ENCODE measurements around the gene UNC5CL. TPM values are rescaled to one million over a fixed set of nuclear protein-coding genes. Genes with fewer than 3 reads are reported as not detected.

Gene UNC5CL
- total RNA-seq, 1 donor from 2014 or later = 1.4 TPM

- no peaks in the 10 kb centered on the region for H3K27me3 ChIP-seq
- no peak overlapping the region for H3K27ac ChIP-seq
- no peaks in the 10 kb centered on the region for H3K36me3 ChIP-seq
- TF ChIP-seq CTCF (IDR thresholded peaks at IDR 0.05) = no peak
- ATAC-seq = no peak
- no peak for DNase-seq
- no peaks in the 10 kb centered on the region for H3K4me1 ChIP-seq
- H3K4me3 ChIP-seq = no peak overlapping the region
- intact Hi-C loops (cut with DNase I) = no loop called here
- H3K9me3 ChIP-seq = no peaks in the 10 kb centered on the region
These were observed 48.7 kb downstream of the UNC5CL start for GRCh38 chr6:40990301-40990700.

GRCh38 chr6:40989204-40990169 is 49.5 kb downstream of the UNC5CL start:
- DNase-seq (no peak), ATAC-seq (no peak)
- TF ChIP-seq CTCF (IDR thresholded peaks at IDR 0.05) = no peak
- Histone ChIP-seq H3K27me3 (no peaks in the 10 kb centered on the region), H3K4me1 (no peaks in the 10 kb centered on the region), H3K27ac (no peak overlapping the region), H3K36me3 (no peaks in the 10 kb centered on the region), H3K4me3 (no peak overlapping the region), H3K9me3 (no peaks in the 10 kb centered on the region)
- intact Hi-C loops (cut with DNase I) = no loop called here

- Histone ChIP-seq H3K4me1 (no peaks in the 10 kb centered on the region), H3K27ac (no peak overlapping the region), H3K4me3 (no peak overlapping the region), H3K27me3 (no peaks in the 10 kb centered on the region), H3K36me3 (no peaks in the 10 kb centered on the region), H3K9me3 (no peaks in the 10 kb centered on the region)
- peak; percentile 45 for ATAC-seq
- TF ChIP-seq CTCF (IDR thresholded peaks at IDR 0.05) = no peak
- intact Hi-C loops (cut with DNase I) = no loop called here
- no peak for DNase-seq
These were observed 50.4 kb downstream of the UNC5CL start for GRCh38 chr6:40988634-40989033.

GRCh38 chr6:40986921-40987819 is 51.9 kb downstream of the UNC5CL start:
- ATAC-seq (no peak), DNase-seq (no peak)
- H3K27ac ChIP-seq = no peak overlapping the region
- intact Hi-C loops (cut with DNase I) = no loop called here
- H3K4me3 ChIP-seq = no peak overlapping the region
- no peaks in the 10 kb centered on the region for H3K9me3 ChIP-seq
- H3K36me3 ChIP-seq = no peaks in the 10 kb centered on the region
- H3K27me3 ChIP-seq = peaks cover 5% of the 10 kb centered on the region
- H3K4me1 ChIP-seq = no peaks in the 10 kb centered on the region
- TF ChIP-seq CTCF (IDR thresholded peaks at IDR 0.05) = no peak

- ATAC-seq = no peak
- no peaks in the 10 kb centered on the region for H3K4me1 ChIP-seq
- DNase-seq = no peak
- H3K9me3 ChIP-seq = no peaks in the 10 kb centered on the region
- H3K27ac ChIP-seq = no peak overlapping the region
- TF ChIP-seq CTCF (IDR thresholded peaks at IDR 0.05) = no peak
- no peaks in the 10 kb centered on the region for H3K36me3 ChIP-seq
- no peak overlapping the region for H3K4me3 ChIP-seq
- H3K27me3 ChIP-seq = peaks cover 5% of the 10 kb centered on the region
- intact Hi-C loops (cut with DNase I) = no loop called here
These were observed 52.7 kb downstream of the UNC5CL start for GRCh38 chr6:40986364-40986763.
